Measurements from ENCODE around the gene SBNO2.

SBNO2 gene

DNA sequence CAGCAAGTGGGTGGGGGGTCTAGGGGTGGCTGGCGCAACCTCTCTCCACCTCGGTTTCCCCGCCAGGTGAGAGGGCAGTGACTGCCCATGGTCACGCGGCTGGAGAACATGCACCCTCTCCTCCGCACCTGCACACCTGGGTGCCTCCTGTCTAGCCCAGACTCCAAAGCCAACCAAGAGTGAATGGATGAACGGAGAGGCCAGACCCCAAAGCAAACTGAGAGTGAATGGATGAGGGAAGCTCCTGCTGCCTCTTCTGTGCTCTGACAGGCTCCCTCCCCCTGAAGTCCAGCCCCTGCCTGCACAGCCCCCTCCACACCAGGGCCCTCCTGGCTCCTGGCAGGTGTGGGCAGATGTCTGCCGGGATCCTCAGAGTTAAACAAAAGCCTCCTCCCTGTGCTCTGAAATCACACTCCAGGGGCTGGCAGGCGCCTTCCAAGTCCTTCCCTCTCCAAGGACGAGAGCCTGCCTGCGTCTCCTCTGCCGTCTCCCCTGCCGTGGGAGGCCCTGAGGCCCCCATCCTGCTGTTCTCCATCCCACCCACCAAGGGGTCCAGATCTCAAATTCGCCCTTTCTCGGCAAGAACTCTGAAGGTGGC, 2.2 kb downstream of the SBNO2 start:
- H3K27ac ChIP-seq = peak overlapping the region; percentile 68 to 100 (median 99)
- H3K4me3 ChIP-seq = peak overlapping the region; percentile 75 to 96 (median 85)

DNA sequence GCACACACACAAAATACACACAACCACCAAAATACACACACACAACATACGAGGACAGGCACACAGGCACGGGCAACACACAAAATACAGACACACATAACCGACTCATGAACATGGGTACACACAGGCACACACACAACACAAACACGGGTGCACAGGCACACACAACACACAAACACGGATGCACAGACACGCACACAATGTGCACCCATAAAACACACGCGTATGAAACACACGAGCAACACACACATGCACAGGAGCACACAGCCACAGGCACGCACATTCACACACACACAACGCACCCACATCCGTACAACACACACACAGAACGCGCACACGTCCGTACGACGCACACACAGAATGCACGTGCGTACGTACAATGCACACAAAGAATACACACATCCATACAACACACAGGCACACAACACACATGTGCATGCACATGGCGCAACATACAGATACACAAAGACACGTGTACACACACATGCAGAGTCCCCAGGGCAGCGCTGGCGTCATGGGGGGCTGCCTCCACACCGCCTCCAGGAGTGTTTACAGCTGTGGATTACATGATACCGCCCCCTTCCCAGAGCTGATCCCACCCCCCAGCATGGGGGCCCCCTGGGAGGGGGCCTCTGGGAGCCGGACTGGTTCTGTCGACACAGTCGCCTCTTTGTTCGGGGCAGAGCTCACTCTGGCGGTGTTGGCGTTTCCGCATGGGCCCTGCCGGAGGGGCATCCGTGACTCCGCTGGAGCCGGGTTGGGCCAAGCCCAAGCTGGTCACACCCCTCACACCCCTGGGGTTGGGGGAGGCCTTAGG, 2.9 kb downstream of the SBNO2 start:
- Histone ChIP-seq H3K4me3 (peak overlapping the region; percentile 75 to 96 (median 85)), H3K27ac (peak overlapping the region in 19 of 21 experiments; percentile 95 to 100 (median 99))

DNA sequence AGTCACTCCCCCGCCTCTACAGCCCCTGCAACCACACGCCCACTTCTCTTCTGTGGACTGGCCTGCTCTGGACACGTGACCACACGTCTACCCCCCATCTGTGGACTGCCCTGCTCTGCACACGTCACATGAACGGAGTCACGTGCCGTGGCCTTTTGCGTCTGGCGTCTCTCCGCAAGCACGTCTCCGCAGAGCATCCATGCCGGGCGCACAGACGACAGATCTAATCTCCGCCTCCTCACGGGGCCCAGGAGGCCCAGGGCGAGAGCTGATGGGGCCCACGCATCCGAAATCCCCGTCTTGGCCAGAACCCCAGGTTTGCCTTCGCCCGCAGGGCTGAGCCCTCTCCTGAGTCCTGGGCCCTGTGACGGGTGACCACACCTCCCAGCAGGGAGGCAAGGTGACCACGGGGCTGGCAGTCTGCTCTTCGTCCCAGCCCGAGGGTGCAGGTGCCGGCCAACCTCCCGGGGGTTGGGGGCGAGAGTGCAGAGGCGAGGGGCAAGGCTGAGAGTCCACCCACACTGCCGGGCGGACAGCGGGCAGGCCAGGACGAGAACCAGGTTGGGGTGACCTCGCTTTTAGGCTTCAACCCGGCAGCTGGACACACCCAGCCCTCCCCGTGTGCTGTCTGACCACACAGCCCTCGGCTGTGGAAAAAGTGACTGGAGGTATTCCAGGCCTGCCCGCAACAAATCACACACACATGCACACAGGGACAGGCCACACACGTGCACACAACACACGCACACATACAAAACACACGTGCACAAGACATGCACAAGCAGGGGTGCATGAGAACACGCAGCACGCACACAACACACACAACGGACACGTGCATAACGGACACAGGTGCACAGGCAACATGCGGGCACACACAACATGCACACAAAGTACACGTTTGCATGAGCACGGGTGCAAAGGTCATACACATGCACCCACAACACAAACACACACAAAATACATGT, 3.9 kb downstream of the SBNO2 start:
- Histone ChIP-seq H3K27ac (peak overlapping the region in 14 of 21 experiments; percentile 53 to 100 (median 82)), H3K4me3 (peak overlapping the region in 1 of 7 experiments; percentile 38)

DNA sequence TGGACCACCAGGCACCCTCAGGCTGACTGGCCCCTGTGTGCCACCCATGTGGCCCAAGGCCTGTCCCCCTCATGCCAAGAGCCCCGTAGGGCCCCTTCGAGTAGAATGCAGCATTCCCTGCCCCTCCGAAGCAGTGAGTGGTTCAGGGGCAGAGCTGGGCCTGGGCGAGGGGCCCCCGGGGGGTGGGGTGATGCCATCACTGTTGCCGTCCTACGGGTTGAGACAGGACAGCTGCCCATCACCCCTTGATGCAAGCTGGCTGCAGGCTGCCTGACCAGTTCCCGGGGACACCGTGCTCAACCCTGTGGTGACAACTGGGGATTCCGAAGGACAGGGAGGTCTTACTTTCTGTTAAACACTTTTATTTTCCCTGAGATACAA, 4.7 kb downstream of the SBNO2 start:
- H3K4me3 ChIP-seq = peak overlapping the region in 3 of 7 experiments; percentile 4 to 38 (median 31)
- H3K27ac ChIP-seq = peak overlapping the region; percentile 10 to 100 (median 75)

GRCh38 chr19:1168572-1169410, 5.3 kb downstream of the SBNO2 start:
- peak overlapping the region in 6 of 7 experiments; percentile 4 to 38 (median 8) for H3K4me3 ChIP-seq
- H3K27ac ChIP-seq = peak overlapping the region; percentile 22 to 100 (median 75)

DNA sequence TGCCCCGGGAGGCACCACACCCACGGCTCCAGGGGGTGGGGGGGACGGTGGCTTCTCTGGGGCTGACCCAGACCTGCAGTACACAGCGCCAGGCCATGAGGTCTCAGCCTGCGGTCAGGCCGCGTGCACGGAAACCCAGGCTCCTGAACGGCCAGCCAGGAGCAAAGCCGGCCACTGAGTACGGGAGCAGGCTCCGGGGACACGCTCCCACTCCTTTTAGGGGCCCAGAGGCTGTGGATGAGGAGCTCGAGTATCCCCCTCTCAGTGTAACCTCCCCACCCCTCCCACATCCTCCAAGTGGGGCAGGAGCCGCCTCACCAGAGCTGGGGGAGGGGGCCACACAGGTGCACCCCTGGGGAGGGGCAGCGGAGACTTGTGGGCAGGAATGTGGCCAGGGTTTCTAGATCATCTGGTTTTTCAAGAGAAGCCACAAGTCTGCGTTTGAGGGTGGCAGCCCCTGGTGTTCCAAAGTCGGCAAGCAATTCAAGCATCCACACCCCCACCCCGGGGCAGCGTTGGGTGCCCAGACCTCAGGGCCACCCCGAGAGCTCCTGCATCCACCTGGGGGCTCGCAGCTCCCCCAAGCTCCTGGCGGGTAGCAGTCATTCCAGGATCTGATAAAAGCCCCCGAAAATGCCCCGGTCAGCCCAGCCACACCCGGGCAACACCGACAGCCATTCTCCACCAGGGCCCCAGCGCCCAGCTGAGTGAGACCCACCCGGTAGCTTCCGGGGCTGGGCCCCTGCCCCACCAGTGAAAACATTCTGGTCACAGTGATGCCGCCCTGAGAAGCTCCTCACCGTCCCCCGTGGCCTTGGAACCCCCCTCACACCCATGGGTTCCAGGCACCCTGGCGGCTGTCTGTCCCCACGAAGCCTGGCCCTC, 6.1 kb downstream of the SBNO2 start:
- Histone ChIP-seq H3K27ac (peak overlapping the region; percentile 22 to 100 (median 75)), H3K4me3 (peak overlapping the region in 5 of 7 experiments; percentile 4 to 38 (median 9))

DNA sequence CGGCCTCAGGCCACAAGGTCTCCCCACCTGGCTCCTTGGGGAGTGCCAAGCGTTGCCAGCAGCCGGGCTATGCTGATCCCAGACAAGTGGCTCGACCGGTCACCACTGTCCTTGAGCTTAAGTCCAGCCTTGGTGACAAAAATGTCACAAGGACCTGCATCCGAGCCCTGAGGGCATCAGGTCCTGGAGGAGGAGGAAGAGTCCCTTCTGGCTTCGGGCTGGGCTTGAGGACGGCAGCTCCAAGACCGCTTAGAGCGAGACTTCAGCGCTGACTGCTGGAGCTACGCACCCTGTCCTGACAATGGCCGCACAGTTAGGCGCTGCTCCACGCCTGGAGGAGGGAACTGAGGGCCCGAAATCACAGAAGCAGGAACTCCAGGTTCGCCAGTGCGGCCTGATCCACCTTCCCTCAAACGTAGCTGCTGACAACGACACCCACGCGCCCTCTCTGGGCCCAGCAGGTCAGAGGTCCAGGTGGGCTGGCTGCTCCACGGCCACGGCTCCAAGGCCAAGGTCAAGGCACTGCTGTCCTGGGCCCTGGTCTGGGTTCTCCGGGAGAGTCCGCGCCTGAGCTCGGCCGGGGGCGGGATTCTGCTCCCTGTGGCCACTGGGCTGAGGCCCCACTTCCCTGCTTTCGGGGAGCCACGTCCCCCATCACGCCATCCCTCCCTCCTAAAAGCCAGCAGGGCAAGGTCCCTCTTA, 7.0 kb downstream of the SBNO2 start:
- Histone ChIP-seq H3K27ac (peak overlapping the region in 12 of 21 experiments; percentile 15 to 100 (median 83)), H3K4me3 (peak overlapping the region in 1 of 7 experiments; percentile 38)

- H3K4me3 ChIP-seq = no peak overlapping the region
- H3K27ac ChIP-seq = peak overlapping the region in 9 of 21 experiments; percentile 29 to 69 (median 57)
Observed at GRCh38 chr19:1164684-1165531, 9.2 kb downstream of the SBNO2 start.

- Histone ChIP-seq H3K27ac (peak overlapping the region in 8 of 21 experiments; percentile 7 to 60 (median 40)), H3K4me3 (no peak overlapping the region)
Observed at GRCh38 chr19:1163934-1164683, 10.0 kb downstream of the SBNO2 start.

DNA sequence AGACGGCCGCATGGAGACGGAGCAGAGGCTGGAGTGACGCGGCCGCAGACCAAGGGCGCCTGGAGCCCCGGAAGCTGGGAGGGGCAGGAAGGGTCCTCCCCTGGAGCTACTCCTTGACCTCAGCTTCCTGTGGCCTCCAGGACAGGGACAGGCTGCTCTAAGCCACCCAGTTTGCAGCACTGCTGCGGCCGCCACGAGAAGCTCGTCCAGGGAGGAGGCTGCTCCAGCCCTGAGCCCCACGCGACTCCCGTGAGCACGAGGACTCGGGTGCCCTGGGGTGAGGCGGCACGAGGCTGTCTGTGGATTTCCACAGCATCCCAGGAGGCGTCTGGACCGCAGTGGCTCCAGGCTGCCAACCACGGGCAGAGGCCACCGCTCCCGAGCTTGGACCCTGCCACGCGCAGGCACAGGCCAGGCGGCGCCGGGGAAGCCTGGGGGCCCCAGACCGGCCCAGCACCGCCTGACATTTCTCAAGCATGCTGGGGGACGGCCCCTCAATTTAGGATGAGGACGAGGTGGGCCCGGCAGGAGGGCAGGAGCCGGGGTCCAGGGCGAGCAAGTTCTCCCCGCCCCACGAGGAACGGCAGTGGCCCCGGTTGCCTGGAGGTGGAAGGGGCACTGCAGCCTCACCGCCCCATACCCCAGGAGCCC, 10.7 kb downstream of the SBNO2 start:
- peak overlapping the region in 9 of 21 experiments; percentile 7 to 60 (median 41) for H3K27ac ChIP-seq
- no peak overlapping the region for H3K4me3 ChIP-seq

DNA sequence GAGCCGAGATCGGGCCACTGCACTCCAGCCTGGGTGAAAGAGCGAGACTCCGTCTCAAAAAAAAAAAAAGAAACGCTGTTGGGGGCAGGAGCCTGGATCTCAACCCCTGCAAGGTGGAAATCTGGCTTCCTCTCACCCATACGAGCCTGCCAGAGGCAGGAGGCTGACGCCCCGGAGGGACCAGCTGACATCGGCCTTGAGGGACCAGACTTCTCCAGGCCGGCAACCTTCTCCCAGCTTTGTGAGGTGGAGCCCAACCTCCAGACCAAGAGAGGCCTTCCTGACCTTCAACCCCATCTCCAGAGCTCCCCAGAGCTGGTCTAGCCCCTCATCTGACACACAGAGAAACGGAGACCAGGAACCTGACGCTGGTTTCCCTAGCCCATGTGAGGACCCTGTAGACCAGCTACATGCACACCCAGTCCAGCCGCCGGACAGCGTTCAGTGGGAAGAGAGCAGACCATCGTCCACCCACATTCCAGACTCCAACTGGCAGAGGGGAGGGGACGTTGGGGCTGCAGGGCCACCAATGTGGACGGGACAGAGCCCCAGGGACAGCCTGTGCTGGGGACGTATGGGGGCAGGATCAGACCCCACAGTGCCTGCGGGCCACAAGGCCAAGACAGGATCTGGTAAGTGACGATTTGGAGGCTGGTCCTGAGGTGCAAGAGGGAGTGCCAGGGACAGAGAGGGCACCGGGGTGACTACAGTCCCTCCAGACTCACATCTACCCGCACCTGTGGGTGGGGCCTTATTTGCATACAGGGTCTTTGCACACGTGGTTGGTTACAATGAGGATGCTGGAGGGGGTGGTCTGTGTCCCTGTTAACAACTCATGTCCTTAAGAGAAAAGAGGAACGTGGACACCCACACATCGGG, 11.4 kb downstream of the SBNO2 start:
- Histone ChIP-seq H3K4me3 (no peak overlapping the region), H3K27ac (peak overlapping the region in 4 of 21 experiments; percentile 12 to 63 (median 47))

GRCh38 chr19:1161716-1162115, 12.4 kb downstream of the SBNO2 start:
- peak overlapping the region in 9 of 21 experiments; percentile 18 to 72 (median 62) for H3K27ac ChIP-seq
- H3K4me3 ChIP-seq = no peak overlapping the region

GRCh38 chr19:1159864-1160595, 14.0 kb downstream of the SBNO2 start:
- H3K27ac ChIP-seq = peak overlapping the region in 7 of 21 experiments; percentile 2 to 63 (median 50)
- no peak overlapping the region for H3K4me3 ChIP-seq
